ENCODE measurements around the gene DSCAM.

GRCh38 chr21:40516335-40516734 is 330.6 kb downstream of the DSCAM start:
- TF ChIP-seq POLR2A (IDR thresholded peaks at IDR 0.05; ENCODE audit: low read depth, low read length): no peak
- no peak for TF ChIP-seq POLR2AphosphoS5 (IDR thresholded peaks at IDR 0.05; ENCODE audit: low read depth, low read length)
- TF ChIP-seq TAF1 (IDR thresholded peaks at IDR 0.05; ENCODE audit: borderline replicate concordance, low read depth, low read length): no peak
